NCI-H1930 (cell line): ENCODE measurements around the gene ZNF691.
"Not testable (repeated sequence)": the region's sequence is repeated elsewhere in the genome, so short reads cannot be mapped to it uniquely, and the experiment has no call there.

Experiments
- DNase-seq, 2 experiments: peaks; one replicate each; lab custom pipeline; 2025; lab: John Stamatoyannopoulos, UW

The ZNF691 gene

GRCh38 chr1:42859366-42859765 is 13.0 kb downstream of the ZNF691 start:
- not testable (repeated sequence) for DNase-seq

DNA sequence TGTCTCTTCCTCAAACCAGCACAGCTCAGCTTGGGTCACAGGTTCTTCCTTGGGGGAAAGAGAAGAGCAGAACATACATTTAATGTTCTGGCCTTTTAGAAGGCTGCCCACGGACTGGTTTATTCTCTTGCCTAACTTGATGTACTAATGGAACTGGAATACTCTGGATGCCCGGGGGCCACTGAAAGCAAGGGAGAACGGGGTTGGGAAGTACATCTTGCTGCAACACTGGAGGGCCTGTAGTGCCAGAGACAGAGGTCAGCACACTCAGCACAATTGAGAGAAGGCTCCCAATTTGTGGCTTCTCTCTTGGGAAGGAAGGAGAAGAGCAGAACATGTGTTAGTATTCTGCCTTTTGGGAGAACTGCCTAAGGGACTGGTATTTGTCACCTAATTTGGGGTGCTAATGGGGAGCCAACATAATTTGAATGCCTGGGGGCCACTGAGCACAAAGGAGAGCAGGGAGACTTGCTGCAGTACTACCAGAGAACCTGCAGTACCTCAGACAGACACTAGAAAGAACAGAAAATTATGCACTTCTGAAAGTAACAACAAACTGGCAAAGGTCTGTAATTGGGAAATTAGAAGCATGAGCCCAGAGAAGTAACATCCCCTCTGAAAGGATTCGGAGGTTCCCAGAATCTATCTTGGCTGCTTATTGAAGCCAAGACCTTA is 14.1 kb downstream of the ZNF691 start:
- no peak for DNase-seq

DNA sequence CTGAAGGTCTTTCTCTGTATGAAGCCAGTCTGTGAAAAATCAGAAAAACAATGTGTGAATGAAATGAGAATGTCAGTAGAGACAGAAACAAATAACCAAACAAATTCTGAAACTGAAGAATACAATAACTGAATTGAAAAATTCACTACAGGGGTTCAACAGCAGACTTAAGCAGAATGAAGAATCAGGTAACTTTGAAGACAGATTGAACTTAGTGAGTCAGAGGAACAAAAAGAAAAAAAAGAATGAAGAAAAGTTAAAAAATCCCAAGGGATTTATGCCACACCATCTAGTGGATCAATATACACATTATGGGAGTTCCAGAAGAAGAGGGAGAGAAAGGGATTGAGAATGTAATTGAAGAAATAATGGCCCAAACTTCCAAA is 14.6 kb downstream of the ZNF691 start:
- no peak for DNase-seq

- no peak for DNase-seq
Measured at GRCh38 chr1:42866549-42866948, 20.1 kb downstream of the ZNF691 start.

DNA sequence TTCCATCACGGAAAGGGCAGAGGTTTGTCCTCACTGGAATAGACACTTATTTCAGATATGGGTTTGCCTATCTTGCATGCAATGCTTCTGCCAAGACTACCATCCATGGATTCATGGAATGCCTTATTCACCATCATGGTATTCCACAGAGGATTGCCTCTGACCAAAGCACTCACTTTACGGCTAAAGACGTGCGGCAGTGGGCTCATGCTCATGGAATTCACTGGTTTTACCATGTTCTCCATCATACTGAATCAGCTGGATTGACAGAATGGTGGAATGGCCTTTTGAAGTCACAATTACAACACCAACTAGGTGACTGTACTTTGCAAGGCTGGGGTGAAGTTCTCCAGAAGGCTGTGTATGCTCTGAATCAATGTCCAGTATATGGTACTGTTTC is 22.1 kb downstream of the ZNF691 start:
- not testable (repeated sequence) for DNase-seq

- DNase-seq = not testable (repeated sequence)
Measured at GRCh38 chr1:42869254-42869653, 22.8 kb downstream of the ZNF691 start.

GRCh38 chr1:42869751-42870150 is 23.3 kb downstream of the ZNF691 start:
- DNase-seq = not testable (repeated sequence)

DNA sequence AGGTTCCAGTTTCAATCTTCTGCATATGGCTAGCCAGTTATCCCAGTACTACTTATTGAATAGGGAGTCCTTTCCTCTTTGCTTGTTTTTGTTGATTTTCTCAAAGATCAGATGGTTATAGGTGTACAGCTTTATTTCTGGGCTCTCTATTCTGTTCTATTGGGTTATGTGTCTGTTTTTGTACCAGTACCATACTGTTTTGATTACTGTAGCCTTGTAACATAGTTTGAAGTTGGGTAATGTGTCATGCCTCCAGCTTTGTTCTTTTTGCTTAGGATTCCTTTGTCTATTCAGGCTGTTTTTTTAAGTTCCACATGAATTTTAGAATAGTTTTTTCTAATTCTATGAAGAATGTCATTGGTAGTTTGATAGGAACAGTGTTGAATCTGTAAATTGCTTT is 26.7 kb downstream of the ZNF691 start:
- not testable (repeated sequence) for DNase-seq

DNA sequence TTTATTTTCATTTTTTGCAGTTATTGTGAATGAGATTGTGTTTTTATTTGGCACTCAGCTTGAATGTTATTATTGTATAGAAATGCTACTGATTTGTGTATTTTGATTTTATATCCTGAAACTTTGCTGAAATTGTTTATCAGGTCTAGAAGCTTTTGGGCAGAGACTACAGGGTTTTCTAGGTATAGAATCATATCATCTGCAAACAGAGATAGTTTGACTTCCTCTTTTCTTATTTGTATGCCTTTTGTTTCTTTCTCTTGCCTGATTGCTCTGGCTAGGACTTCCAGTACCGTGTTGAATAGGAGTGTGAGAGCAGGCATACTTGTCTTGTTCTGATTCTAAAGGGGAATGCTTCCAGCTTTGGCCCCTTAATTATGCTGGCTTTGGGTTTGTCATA is 27.3 kb downstream of the ZNF691 start:
- no peak for DNase-seq

DNA sequence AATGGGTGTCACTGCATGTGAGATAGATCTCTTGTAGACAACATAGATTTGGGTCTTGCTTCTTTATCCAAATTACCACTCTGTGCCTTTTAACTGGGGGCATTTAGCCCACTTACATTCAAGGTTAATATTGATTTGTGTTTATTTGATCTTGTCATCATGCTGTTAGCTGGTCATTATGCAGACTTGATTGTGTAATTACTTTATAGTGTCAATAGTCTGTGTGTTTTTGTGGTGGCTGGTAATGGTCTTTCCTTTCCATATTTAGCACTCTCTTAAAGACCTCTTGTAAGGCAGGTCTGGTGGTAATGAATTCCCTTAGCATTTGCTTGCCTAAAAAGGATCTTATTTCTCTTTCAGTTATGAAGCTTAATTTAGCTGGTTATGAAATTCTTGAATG is 29.6 kb downstream of the ZNF691 start:
- DNase-seq = peak in 1 of 2 experiments; percentile 8

DNA sequence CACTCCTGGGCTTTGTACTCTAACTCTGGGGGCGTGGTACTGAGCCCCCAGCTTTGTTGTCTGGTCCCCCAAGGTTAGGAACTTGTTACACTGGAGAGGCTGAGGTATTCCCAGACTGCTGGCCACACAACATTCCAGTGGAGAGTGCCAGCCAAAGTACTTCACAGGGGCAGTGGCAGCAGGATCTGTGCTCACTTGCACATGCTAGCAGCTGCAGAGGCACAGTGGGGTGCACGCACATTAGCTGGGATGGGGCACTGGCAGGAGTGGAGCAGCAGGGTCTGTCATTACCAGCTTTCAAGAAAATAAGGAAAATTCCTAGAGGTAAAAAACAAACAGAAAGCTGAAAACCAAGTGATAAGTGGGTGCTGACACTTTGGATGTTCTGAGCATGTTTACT is 31.0 kb downstream of the ZNF691 start:
- DNase-seq = no peak

- DNase-seq = no peak
Measured at GRCh38 chr1:42880384-42880783, 34.0 kb downstream of the ZNF691 start.

- DNase-seq = no peak
Measured at GRCh38 chr1:42886046-42886739, 39.8 kb downstream of the ZNF691 start.

DNA sequence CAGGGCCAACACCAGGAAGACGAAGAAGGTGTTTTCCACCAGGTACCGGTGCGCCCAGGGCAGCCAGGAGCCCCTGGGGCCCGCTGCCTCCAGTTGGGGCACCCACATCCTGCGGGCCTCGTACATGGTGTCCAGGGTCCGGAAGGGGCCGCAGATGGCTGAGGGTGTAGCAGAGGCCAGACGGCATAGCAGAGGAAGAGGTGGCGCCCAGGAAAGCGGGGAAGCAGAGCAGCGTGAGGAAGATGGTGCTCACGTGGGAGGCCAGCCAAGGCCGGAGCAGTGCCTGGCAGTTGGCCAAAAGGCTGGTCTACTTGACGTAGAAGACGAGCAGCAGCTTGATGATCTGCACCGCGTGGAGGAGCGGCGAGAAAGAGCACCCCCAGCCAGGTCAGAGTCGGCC is 40.4 kb downstream of the ZNF691 start:
- DNase-seq = no peak

DNA sequence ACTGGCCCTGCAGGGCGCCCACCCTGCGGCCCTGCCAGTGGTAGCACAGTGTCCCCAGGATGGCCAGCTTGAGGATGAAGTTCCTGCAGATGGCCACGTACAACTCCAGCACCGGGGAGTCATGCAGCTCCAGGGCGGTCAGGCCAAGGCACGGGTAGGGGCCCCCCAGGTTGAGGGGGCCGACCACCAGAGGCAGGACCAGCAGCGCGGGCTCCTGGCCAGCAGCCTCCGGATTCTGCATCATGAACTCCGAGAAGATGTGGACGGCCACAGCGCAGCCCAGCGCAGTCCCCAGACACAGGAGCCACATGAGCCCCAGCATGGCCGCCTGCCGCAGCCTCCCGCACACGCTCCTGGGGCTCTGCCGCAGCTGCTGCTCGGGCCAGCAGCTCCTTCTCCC is 41.0 kb downstream of the ZNF691 start:
- DNase-seq = no peak

- no peak for DNase-seq
Measured at GRCh38 chr1:42888013-42888633, 41.7 kb downstream of the ZNF691 start.

DNA sequence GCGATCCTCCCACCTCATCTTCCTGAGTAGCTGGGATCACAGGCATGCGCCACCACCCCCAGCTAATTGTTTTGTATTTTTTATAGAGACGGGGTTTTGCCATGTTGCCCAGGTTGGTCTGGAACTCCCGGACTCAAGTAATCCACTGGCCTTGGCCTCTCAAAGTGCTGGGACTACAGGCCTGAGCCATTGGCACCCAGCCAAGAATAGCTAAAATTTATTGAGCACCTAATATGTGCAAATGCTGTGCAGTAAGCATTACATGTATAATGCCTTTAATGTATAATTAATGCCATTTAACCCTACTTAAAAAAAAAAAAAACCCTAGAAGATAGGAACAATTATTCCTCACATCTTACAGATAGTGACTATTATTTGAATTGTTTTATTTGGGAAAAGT is 42.9 kb downstream of the ZNF691 start:
- DNase-seq = no peak

- no peak for DNase-seq
Measured at GRCh38 chr1:42891465-42892138, 45.2 kb downstream of the ZNF691 start.

DNA sequence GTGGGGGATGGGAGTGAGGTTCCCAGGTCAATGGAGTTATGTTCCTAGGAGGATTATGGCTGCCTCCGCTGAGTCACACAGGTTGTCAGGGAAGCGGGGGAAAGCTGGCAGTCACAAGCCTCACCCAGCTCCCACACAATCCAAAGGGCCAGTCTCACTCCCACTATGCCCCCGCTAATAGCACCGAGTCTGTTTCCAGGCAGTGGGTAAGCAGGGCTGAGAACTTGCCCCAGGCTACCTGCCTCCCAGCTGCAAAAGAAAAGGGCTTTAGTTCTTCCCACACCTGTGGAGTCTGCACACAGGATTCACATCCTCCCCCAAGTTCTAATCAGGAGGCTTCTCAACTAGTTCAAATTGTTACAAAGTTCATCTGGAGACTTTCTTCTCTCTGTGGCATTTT is 53.5 kb downstream of the ZNF691 start:
- DNase-seq = not testable (repeated sequence)
